ENCODE data around the gene PLCH2.

- TF ChIP-seq, protein P1, sequence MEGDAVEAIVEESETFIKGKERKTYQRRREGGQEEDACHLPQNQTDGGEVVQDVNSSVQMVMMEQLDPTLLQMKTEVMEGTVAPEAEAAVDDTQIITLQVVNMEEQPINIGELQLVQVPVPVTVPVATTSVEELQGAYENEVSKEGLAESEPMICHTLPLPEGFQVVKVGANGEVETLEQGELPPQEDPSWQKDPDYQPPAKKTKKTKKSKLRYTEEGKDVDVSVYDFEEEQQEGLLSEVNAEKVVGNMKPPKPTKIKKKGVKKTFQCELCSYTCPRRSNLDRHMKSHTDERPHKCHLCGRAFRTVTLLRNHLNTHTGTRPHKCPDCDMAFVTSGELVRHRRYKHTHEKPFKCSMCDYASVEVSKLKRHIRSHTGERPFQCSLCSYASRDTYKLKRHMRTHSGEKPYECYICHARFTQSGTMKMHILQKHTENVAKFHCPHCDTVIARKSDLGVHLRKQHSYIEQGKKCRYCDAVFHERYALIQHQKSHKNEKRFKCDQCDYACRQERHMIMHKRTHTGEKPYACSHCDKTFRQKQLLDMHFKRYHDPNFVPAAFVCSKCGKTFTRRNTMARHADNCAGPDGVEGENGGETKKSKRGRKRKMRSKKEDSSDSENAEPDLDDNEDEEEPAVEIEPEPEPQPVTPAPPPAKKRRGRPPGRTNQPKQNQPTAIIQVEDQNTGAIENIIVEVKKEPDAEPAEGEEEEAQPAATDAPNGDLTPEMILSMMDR (conservative IDR thresholded peaks at IDR 0.05; ENCODE audit: low read length): no peak
- TF ChIP-seq EZH2phosphoT487 (IDR thresholded peaks at IDR 0.05; ENCODE audit: borderline replicate concordance, low read depth, low read length): no peak
Measured at GRCh38 chr1:2433196-2433595, 42.9 kb upstream of the PLCH2 start.
